MCF 10A (cell line): ENCODE data around the gene AMACR. TPM values are rescaled to one million over a fixed set of nuclear protein-coding genes. Genes with fewer than 3 reads are reported as not detected.

Experiments used
- BruUV-seq: library from RNA; stranded (reverse); fragments of 400-500 nt; replicated peaks from 2 replicates; lab custom pipeline; 2021; lab: Mats Ljungman, UMichigan
- CTCF ChIA-PET: fragments of 300-600 bp; sonication (Branson Sonifier 250); formaldehyde crosslinking; extraction: SDS; loops from one replicate; lab custom pipeline; 2021; ENCODE audit warnings: antibody characterized with exemption, inconsistent platforms; lab: Yijun Ruan, JAX
- POLR2A ChIA-PET: fragments of 300-600, 350-650 bp; sonication (Branson Sonifier 250); formaldehyde crosslinking; extraction: SDS; loops from one replicate; lab custom pipeline; 2020; ENCODE audit warnings: antibody characterized with exemption, inconsistent platforms; lab: Yijun Ruan, JAX
- DNase-seq: peaks from one replicate; pipeline ENCODE4 v3.0.0-alpha.2; 2018; ENCODE audit not compliant: unreplicated experiment
- H3K27ac Mint-ChIP-seq: one replicate; pipeline ENCODE4 v1.8.0; 2022; ENCODE audit warnings: mild to moderate bottlenecking, low read depth, mixed read lengths; ENCODE audit not compliant: unreplicated experiment
- H3K27me3 Mint-ChIP-seq: one replicate; pipeline ENCODE4 v1.8.0; 2022; ENCODE audit warnings: mixed read lengths; ENCODE audit not compliant: insufficient read depth, unreplicated experiment
- H3K36me3 Mint-ChIP-seq: one replicate; pipeline ENCODE4 v1.8.0; 2022; ENCODE audit warnings: mild to moderate bottlenecking, moderate library complexity, mixed read lengths; ENCODE audit not compliant: insufficient read depth, unreplicated experiment
- H3K4me1 Mint-ChIP-seq: one replicate; pipeline ENCODE4 v1.8.0; 2022; ENCODE audit warnings: mixed read lengths; ENCODE audit not compliant: insufficient read depth, unreplicated experiment
- H3K4me3 Mint-ChIP-seq: one replicate; pipeline ENCODE4 v1.8.0; 2022; ENCODE audit warnings: mild to moderate bottlenecking, moderate library complexity, mixed read lengths; ENCODE audit not compliant: unreplicated experiment
- H3K9me3 Mint-ChIP-seq: one replicate; pipeline ENCODE4 v1.8.0; 2022; ENCODE audit warnings: mixed read lengths; ENCODE audit not compliant: unreplicated experiment
- CTCF ChIP-seq: fragments of 200-600 bp; IDR thresholded peaks from one replicate; pipeline ENCODE4 v1.8.0; 2022; ENCODE audit warnings: antibody characterized with exemption, mild to moderate bottlenecking; ENCODE audit not compliant: unreplicated experiment
- intact Hi-C: fragments of 100-400 bp; cut with micrococcal nuclease; formaldehyde crosslinking; loops from 2 replicates; pipeline ENCODE4 v1.14.1; 2022
- total RNA-seq: library from RNA; stranded (reverse); gene quantifications from 2 replicates; pipeline ENCODE4 v1.2.3, GENCODE V29; 2022

Gene AMACR
- total RNA-seq, 1 experiment from 2014 or later, result 7.9 TPM

GRCh38 chr5:34005211-34005610 lies 2.6 kb downstream of the AMACR start:
- intact Hi-C loops, result no loop called here
- no peak overlapping the region for H3K27ac Mint-ChIP-seq

GRCh38 chr5:34003941-34004340 lies 3.9 kb downstream of the AMACR start:
- no peaks in the 10 kb centered on the region for H3K9me3 Mint-ChIP-seq
- BruUV-seq, result no TSS peak
- no peak overlapping the region for H3K4me3 Mint-ChIP-seq
- H3K36me3 Mint-ChIP-seq, result peaks cover 33% of the 10 kb centered on the region
- peaks cover 13% of the 10 kb centered on the region for H3K4me1 Mint-ChIP-seq
- TF ChIP-seq CTCF, result no peak
- ChIA-PET CTCF (no interaction called here), POLR2A (no interaction called here)
- no peak for DNase-seq
- no peaks in the 10 kb centered on the region for H3K27me3 Mint-ChIP-seq
- H3K27ac Mint-ChIP-seq, result no peak overlapping the region
- intact Hi-C loops, result no loop called here

More at GRCh38 chr5:34005211-34005610, 2.6 kb downstream of the AMACR start:
- Mint-ChIP-seq H3K9me3 (no peaks in the 10 kb centered on the region), H3K4me1 (peaks cover 13% of the 10 kb centered on the region), H3K4me3 (no peak overlapping the region), H3K27me3 (no peaks in the 10 kb centered on the region), H3K36me3 (peaks cover 29% of the 10 kb centered on the region)
- POLR2A ChIA-PET, result no interaction called here
- no TSS peak for BruUV-seq
- TF ChIP-seq CTCF, result no peak
- CTCF ChIA-PET, result interaction anchor here (2.5 kb wide), 1 partner anchor 8 kb away, joined by 24 read pairs; no protein-coding TSS in a partner anchor
- DNase-seq, result no peak

- Mint-ChIP-seq H3K36me3 (peaks cover 37% of the 10 kb centered on the region), H3K27ac (no peak overlapping the region), H3K27me3 (no peaks in the 10 kb centered on the region), H3K4me1 (peaks cover 13% of the 10 kb centered on the region), H3K4me3 (no peak overlapping the region), H3K9me3 (no peaks in the 10 kb centered on the region)
- BruUV-seq, result no TSS peak
- no peak for TF ChIP-seq CTCF
- CTCF ChIA-PET, result interaction anchor here (0.7 kb wide), 1 partner anchor 33 kb away, joined by 4 read pairs; no protein-coding TSS in a partner anchor
- no peak for DNase-seq
- POLR2A ChIA-PET, result no interaction called here
- intact Hi-C loops, result no loop called here
Measured at GRCh38 chr5:34002629-34003328, 5.1 kb downstream of the AMACR start.

GRCh38 chr5:34001241-34001841 lies 6.5 kb downstream of the AMACR start:
- TF ChIP-seq CTCF, result no peak
- H3K4me1 Mint-ChIP-seq, result peaks cover 6% of the 10 kb centered on the region
- no TSS peak for BruUV-seq
- ChIA-PET CTCF (interaction anchor here (1.1 kb wide), 1 partner anchor 452 kb away, joined by 4 read pairs; no protein-coding TSS in a partner anchor), POLR2A (interaction anchor here (0.6 kb wide), 1 partner anchor 570 kb away, joined by 3 read pairs; no protein-coding TSS in a partner anchor)
- no peaks in the 10 kb centered on the region for H3K27me3 Mint-ChIP-seq
- DNase-seq, result no peak
- peaks cover 45% of the 10 kb centered on the region for H3K36me3 Mint-ChIP-seq
- no peak overlapping the region for H3K4me3 Mint-ChIP-seq
- no peak overlapping the region for H3K27ac Mint-ChIP-seq
- intact Hi-C loops, result no loop called here
- no peaks in the 10 kb centered on the region for H3K9me3 Mint-ChIP-seq
